ENCODE measurements around the gene TMOD1.

The TMOD1 gene

DNA sequence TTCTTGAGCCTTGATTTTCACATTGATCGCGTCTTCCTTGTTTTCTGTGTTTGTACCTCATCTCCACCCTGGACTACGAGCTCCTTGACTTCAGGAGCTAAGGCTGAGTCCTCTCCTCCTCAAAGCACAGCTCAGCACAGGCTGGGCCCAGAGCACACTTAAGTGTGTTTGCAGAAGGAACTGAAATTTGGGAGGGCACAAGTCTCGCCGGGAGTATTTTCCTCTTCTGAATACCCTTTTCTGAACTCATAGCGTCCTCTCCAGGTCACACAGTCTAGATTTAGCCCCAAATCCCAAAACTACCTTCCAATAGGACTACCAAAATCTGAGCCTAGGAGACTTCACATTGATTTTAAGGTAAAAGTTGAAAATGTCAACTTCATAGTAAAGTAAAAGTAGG is 90.1 kb downstream of the TMOD1 start:
- H3K27me3 Mint-ChIP-seq, result peaks cover 16% of the 10 kb centered on the region
- no peaks in the 10 kb centered on the region for H3K36me3 Mint-ChIP-seq (ENCODE audit: insufficient read depth)
- ATAC-seq (replicated peaks; ENCODE audit: extremely low read depth, poor library complexity, severe bottlenecking) (no peak), DNase-seq (ENCODE audit: low spot score in 2 of 2) (no peak)
- no peak overlapping the region for H3K4me3 Mint-ChIP-seq
- H3K4me1 Mint-ChIP-seq, result no peaks in the 10 kb centered on the region
- no peak overlapping the region for H3K27ac Mint-ChIP-seq (ENCODE audit: low read depth)
- no peaks in the 10 kb centered on the region for H3K9me3 Mint-ChIP-seq

DNA sequence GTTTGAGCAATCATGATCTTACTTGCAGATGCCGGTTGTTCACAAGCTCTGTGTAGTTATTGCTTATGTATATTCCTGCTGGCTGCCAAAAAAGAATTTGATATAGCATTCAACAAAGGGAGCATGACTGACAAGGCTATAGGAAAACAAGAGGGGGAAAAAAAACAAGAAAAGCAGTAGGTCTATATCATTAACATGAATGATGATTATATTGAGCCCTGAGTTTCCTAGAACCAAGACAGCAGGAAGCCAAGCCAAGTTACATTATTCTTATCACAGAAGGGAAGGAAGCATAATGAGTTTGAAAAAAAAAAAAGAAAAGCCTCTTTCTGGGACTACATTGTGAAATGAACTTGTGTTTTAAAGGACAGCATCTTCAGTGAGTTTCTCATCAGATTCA is 90.7 kb downstream of the TMOD1 start:
- DNase-seq (ENCODE audit: low spot score in 2 of 2) (no peak), ATAC-seq (replicated peaks; ENCODE audit: extremely low read depth, poor library complexity, severe bottlenecking) (no peak)
- no peaks in the 10 kb centered on the region for H3K4me1 Mint-ChIP-seq
- peaks cover 17% of the 10 kb centered on the region for H3K27me3 Mint-ChIP-seq
- no peaks in the 10 kb centered on the region for H3K9me3 Mint-ChIP-seq
- no peaks in the 10 kb centered on the region for H3K36me3 Mint-ChIP-seq (ENCODE audit: insufficient read depth)
- no peak overlapping the region for H3K27ac Mint-ChIP-seq (ENCODE audit: low read depth)
- H3K4me3 Mint-ChIP-seq, result no peak overlapping the region

DNA sequence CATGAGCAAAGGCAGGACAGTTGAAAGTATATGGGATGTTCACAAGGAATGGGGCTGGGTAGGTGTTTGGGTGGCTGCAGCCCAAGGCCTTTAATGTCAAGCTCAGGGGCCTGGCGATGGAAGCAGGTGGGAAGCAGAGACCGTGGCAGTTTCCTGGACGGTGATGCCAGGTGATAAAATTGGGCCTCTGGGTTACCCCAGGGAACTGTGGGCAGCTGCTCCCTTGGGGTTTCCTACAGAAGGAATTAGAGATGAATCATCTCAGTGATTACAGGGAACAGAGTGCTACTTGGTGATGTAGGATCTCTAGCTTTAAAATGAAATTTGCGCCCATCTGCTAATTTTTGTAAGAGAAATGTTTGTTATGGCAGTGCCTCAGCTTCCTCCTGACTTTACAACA is 92.5 kb downstream of the TMOD1 start:
- no peak overlapping the region for H3K27ac Mint-ChIP-seq (ENCODE audit: low read depth)
- H3K27me3 Mint-ChIP-seq, result peaks cover 17% of the 10 kb centered on the region
- no peaks in the 10 kb centered on the region for H3K36me3 Mint-ChIP-seq (ENCODE audit: insufficient read depth)
- peaks cover 7% of the 10 kb centered on the region for H3K4me1 Mint-ChIP-seq
- DNase-seq (ENCODE audit: low spot score in 2 of 2) (no peak), ATAC-seq (replicated peaks; ENCODE audit: extremely low read depth, poor library complexity, severe bottlenecking) (no peak)
- no peak overlapping the region for H3K4me3 Mint-ChIP-seq
- no peaks in the 10 kb centered on the region for H3K9me3 Mint-ChIP-seq

DNA sequence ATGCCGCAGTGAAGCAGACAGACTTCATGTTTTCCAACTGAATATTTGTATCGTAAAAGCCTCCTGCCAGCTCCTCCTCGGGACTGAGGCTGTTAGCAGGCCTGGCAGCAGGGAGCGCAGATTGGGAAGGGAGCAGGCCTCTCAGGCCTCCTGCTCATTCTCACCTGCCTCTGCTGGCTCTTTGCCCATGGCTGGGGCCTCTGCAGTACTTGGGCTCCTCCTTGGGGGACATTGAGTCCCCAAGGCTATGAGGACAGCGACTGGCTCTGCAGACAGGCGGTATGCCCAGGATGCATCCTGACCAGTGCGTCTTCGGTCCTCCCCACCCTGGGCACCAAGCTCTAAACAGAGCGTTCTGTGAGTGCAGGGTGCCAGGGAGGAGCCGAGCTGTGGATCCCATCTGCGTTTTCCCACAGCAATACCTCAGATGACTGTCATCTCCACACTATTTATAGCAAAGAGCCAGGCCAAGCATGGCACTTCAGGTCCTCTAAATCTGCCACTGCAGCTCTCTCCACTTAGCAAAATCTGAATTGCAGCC is 93.0 kb downstream of the TMOD1 start:
- H3K4me3 Mint-ChIP-seq, result no peak overlapping the region
- no peaks in the 10 kb centered on the region for H3K9me3 Mint-ChIP-seq
- peaks cover 17% of the 10 kb centered on the region for H3K27me3 Mint-ChIP-seq
- ATAC-seq (replicated peaks; ENCODE audit: extremely low read depth, poor library complexity, severe bottlenecking), result no peak
- H3K36me3 Mint-ChIP-seq (ENCODE audit: insufficient read depth), result no peaks in the 10 kb centered on the region
- no peak overlapping the region for H3K27ac Mint-ChIP-seq (ENCODE audit: low read depth)
- peaks cover 9% of the 10 kb centered on the region for H3K4me1 Mint-ChIP-seq
- DNase-seq (ENCODE audit: low spot score in 2 of 2), result no peak

DNA sequence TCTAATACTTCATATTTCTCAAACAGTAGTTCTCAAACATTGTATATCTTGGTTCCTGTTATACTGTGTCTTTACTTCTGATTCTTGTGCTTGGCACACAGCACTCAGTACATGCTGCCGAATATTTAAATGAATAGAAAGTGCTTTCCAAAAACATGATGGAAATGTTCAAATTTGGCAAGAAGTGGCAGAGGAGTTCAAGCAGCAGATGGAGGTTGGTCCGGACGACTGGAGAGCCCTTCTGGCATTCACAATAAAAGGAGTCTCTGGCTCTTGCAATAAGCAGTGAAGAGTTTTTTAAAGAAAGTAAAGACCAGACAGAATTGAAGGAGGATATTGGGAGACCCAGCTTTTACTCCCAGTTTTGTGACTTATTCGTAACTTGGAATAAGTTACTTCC is 95.4 kb downstream of the TMOD1 start:
- DNase-seq (ENCODE audit: low spot score in 2 of 2) (no peak), ATAC-seq (replicated peaks; ENCODE audit: extremely low read depth, poor library complexity, severe bottlenecking) (no peak)
- H3K4me1 Mint-ChIP-seq, result peaks cover 9% of the 10 kb centered on the region
- H3K4me3 Mint-ChIP-seq, result no peak overlapping the region
- no peak overlapping the region for H3K27ac Mint-ChIP-seq (ENCODE audit: low read depth)
- H3K36me3 Mint-ChIP-seq (ENCODE audit: insufficient read depth), result peaks cover 11% of the 10 kb centered on the region
- H3K27me3 Mint-ChIP-seq, result peaks cover 9% of the 10 kb centered on the region
- H3K9me3 Mint-ChIP-seq, result no peaks in the 10 kb centered on the region

DNA sequence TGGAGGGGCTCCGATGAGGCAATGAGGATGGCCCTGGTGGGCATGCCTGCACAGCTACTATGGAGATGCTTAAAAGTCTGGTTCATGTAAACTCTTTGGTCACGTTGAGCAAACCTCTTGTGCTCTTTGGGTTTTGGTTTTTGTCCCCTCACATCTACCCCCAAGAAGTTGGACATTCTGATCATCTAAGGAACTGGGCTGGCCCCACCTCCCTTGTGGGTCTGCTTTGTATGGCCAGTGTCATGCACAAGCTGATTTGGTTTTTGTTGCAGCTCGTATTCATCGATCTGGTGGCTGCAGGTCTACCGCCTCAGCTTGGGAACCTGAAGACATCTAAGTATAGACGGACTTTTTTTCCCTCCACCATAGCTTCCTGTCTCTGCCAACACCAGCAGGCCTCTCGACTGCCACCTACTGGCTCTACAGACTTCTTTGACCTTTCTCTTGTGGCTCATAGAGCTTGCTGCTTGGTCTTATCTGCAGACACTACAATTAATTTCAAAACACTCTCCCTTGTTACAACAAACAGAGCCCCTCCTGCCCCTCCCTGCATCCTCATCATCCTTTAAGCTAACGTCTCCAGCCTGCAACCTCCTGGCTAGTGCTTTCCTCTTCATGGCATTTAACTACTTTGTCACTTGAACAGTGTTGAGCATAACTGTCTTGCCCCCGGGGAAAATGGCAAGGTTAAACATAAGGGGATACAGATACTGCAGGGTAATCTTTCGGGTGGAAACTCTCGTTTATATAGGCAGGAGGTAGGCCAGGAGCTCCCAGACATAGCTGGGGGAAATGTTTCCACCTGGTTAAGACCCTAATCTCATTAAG is 97.2 kb downstream of the TMOD1 start:
- Mint-ChIP-seq H3K27ac (ENCODE audit: low read depth) (no peak overlapping the region), H3K4me1 (peaks cover 9% of the 10 kb centered on the region), H3K27me3 (peaks cover 9% of the 10 kb centered on the region), H3K4me3 (peak overlapping the region; percentile 39), H3K36me3 (ENCODE audit: insufficient read depth) (peaks cover 14% of the 10 kb centered on the region), H3K9me3 (no peaks in the 10 kb centered on the region)
- DNase-seq (ENCODE audit: low spot score in 2 of 2) (peak; percentile 47 to 55), ATAC-seq (replicated peaks; ENCODE audit: extremely low read depth, poor library complexity, severe bottlenecking) (peak; percentile 93)

DNA sequence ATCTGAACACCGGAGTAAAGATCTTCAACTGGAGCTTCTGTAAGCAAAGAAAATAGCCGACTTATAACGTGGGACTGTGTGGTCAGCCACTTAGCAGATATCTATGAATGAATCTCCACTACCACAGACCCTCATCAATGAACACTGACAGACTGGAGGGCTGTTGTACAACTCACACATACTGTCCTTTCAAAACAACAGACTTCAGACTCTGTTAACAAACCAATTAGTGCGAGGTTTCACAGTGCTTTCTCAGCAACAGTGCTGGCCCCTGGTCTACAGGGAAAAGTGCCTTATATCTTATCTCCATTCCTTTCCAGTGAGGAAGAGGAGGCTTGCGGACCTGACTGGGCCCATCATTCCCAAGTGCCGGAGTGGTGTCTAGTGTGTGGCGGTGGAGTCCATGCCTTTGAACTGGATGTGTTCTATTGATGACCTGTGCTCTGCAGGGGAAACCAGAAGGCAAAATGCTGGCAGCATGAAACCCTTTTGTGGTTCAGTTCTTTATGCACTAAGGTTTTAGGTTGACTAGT is 97.9 kb downstream of the TMOD1 start:
- H3K4me1 Mint-ChIP-seq, result peaks cover 9% of the 10 kb centered on the region
- H3K27ac Mint-ChIP-seq (ENCODE audit: low read depth), result no peak overlapping the region
- peaks cover 9% of the 10 kb centered on the region for H3K27me3 Mint-ChIP-seq
- peaks cover 17% of the 10 kb centered on the region for H3K36me3 Mint-ChIP-seq (ENCODE audit: insufficient read depth)
- ATAC-seq (replicated peaks; ENCODE audit: extremely low read depth, poor library complexity, severe bottlenecking) (no peak), DNase-seq (ENCODE audit: low spot score in 2 of 2) (no peak)
- H3K4me3 Mint-ChIP-seq, result no peak overlapping the region
- H3K9me3 Mint-ChIP-seq, result no peaks in the 10 kb centered on the region

DNA sequence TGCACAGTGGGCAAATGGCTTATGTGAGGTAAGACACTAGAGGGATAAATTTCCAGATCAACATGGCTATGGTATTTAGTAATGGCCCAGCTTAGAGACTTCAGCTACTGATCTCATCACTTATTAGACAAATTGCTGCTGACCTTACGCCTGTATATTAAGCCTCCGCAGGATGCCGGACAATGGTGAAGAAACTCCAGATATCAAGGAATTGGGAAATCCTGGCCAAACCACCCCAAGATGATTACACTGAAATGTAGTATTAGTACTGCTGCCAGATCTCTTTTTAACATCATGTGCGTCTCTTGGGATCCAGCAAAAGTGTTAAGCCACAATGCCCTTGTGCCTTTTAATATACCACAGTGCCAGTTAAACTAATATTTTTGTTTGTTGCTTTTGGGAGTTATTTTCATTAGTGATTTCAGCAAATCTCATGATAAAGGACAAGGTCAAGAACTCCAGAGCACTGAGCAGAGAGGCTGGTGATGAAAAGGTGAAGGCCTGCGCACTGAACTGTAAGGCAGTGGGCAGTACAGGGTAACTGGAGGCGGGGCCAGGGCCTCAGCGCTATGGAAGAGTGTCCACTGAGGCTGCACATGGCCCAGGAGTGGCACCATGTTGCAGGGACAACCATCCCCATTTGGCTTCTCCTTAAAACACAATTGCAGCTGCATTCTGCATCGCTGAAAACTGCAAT is 99.2 kb downstream of the TMOD1 start:
- H3K9me3 Mint-ChIP-seq, result no peaks in the 10 kb centered on the region
- H3K27ac Mint-ChIP-seq (ENCODE audit: low read depth), result no peak overlapping the region
- peaks cover 27% of the 10 kb centered on the region for H3K36me3 Mint-ChIP-seq (ENCODE audit: insufficient read depth)
- ATAC-seq (replicated peaks; ENCODE audit: extremely low read depth, poor library complexity, severe bottlenecking), result no peak
- no peak for DNase-seq (ENCODE audit: low spot score in 2 of 2)
- peaks cover 9% of the 10 kb centered on the region for H3K4me1 Mint-ChIP-seq
- H3K4me3 Mint-ChIP-seq, result no peak overlapping the region
- H3K27me3 Mint-ChIP-seq, result peaks cover 9% of the 10 kb centered on the region

DNA sequence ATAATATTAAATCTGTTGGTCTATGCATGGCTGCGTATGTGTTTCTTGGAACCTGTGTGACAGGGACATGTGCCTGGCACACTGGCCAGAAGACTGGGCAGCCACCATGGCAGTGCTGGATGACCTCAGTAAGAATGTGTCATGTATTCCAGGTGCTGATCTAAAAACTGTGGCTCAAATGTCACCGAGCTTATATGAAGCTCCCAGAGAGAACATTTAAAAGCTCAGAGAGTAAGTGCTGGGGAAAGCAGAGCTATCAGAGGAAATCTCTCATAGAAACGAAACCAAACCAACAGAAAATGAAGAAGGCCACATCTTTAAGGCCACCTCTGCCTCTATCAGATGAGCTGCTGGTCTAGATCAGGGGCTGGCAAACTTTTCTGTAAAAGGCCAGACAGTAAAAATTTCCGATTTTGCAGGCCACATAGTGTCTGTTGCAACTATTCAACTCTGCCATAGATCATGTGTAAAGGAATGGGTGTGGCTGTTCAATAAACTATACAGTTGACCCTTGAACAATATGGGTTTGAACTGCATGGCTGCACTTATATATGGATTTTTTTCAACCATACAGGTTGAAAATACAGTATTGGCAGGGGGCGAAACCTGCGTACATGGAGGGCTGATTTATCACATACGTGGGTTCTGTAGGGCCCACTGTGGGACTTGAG is 99.9 kb downstream of the TMOD1 start:
- peaks cover 31% of the 10 kb centered on the region for H3K36me3 Mint-ChIP-seq (ENCODE audit: insufficient read depth)
- no peak overlapping the region for H3K4me3 Mint-ChIP-seq
- H3K9me3 Mint-ChIP-seq, result no peaks in the 10 kb centered on the region
- DNase-seq (ENCODE audit: low spot score in 2 of 2) (no peak), ATAC-seq (replicated peaks; ENCODE audit: extremely low read depth, poor library complexity, severe bottlenecking) (no peak)
- peaks cover 9% of the 10 kb centered on the region for H3K4me1 Mint-ChIP-seq
- no peak overlapping the region for H3K27ac Mint-ChIP-seq (ENCODE audit: low read depth)
- peaks cover 3% of the 10 kb centered on the region for H3K27me3 Mint-ChIP-seq

DNA sequence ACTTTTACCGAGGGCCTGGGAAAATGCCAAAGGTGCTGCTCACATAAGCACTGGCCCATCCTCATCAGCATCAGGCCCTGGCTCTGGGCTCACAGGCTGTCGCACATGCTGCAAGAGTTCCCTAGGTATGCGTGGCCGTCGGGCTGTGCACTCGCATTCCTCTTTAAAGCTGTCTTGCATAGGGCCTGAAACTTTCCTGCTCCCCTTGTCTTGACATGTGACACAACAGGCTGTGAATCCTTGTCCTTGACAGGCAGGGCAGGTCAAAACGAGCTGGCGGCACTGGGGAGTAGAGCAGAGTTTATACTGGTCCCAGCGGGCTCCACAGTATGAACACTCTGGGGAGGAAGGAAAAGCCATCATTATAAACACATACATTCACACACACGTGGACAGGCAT is 101.0 kb downstream of the TMOD1 start:
- H3K4me3 Mint-ChIP-seq, result no peak overlapping the region
- H3K36me3 Mint-ChIP-seq (ENCODE audit: insufficient read depth), result peaks cover 33% of the 10 kb centered on the region
- no peak for DNase-seq (ENCODE audit: low spot score in 2 of 2)
- peaks cover 9% of the 10 kb centered on the region for H3K4me1 Mint-ChIP-seq
- no peaks in the 10 kb centered on the region for H3K9me3 Mint-ChIP-seq
- no peaks in the 10 kb centered on the region for H3K27me3 Mint-ChIP-seq
- no peak overlapping the region for H3K27ac Mint-ChIP-seq (ENCODE audit: low read depth)
- no peak for ATAC-seq (replicated peaks; ENCODE audit: extremely low read depth, poor library complexity, severe bottlenecking)

DNA sequence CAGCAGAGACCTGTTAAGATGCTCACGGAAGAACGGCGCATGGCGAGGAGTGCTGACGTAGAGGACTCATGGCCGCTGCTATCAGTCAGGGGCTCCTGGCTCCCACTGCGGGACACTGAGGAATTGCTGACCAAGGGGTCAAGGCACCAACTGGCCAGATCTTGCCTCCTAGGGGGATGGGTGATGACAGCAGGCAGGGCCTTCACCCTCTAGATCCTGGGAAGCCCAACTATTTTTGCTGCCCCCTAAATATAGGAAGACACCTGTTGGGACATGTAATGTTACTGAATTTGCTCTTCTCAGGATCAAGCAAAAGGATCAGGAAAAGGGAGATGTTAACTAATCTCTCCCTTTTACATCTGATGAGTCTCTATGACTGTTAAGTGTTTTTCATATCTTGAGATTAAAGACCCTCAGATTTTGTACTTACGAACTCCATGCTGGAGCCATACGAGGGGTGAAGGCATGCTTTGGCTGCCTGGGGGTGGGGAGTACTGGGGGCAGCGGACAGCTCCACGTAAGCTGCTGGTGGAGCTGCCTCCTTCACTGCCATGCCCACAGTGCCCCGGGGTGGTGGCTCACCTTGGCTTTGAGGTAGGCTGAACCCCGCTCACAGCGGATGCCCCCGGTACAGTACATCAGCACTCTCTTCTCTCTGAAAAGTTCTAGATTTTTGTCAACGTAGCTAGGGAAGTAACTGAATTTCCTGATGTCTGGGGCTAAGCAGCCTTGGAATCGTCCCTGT is 103.6 kb downstream of the TMOD1 start:
- ATAC-seq (replicated peaks; ENCODE audit: extremely low read depth, poor library complexity, severe bottlenecking) (no peak), DNase-seq (ENCODE audit: low spot score in 2 of 2) (no peak)
- H3K9me3 Mint-ChIP-seq, result no peaks in the 10 kb centered on the region
- peaks cover 38% of the 10 kb centered on the region for H3K36me3 Mint-ChIP-seq (ENCODE audit: insufficient read depth)
- no peaks in the 10 kb centered on the region for H3K27me3 Mint-ChIP-seq
- no peaks in the 10 kb centered on the region for H3K4me1 Mint-ChIP-seq
- no peak overlapping the region for H3K27ac Mint-ChIP-seq (ENCODE audit: low read depth)
- no peak overlapping the region for H3K4me3 Mint-ChIP-seq

All from central memory CD8-positive, alpha-beta T cell (primary cell).